Measurements from ENCODE around the gene RNF187. TPM values are rescaled to one million over a fixed set of nuclear protein-coding genes. Genes with fewer than 3 reads are reported as not detected.

Gene RNF187
- 146 and 151 TPM in 2 replicates for total RNA-seq (2014; rRNA removed; shearing (Covaris generic))

GRCh38 chr1:228487336-228488124 lies at the start of gene RNF187:
RNF187 (plus strand) TSS chr1:228487382.

Small RNA genes lying within 50 kb of the gene (small RNA-seq; reads per million reads assigned to genes)
- gene MIR4666A, result not detected

Other genes with a start within 250 kb of the RNF187 start
- 61.9 and 70.9 TPM in 2 replicates for gene TRIM11, start 80.5 kb upstream of the RNF187 start, total RNA-seq (2014; rRNA removed; shearing (Covaris generic))
- gene TRIM17, start 70.5 kb upstream of the RNF187 start, total RNA-seq (2014; rRNA removed; shearing (Covaris generic)), result not detected in 2 replicates
- gene RHOU, start 248.1 kb downstream of the RNF187 start, total RNA-seq (2014; rRNA removed; shearing (Covaris generic)), result 0.30 and 0.88 TPM in 2 replicates

Data from A375 (cell line).